ENCODE results near the gene FEM1B.

FEM1B gene

DNA sequence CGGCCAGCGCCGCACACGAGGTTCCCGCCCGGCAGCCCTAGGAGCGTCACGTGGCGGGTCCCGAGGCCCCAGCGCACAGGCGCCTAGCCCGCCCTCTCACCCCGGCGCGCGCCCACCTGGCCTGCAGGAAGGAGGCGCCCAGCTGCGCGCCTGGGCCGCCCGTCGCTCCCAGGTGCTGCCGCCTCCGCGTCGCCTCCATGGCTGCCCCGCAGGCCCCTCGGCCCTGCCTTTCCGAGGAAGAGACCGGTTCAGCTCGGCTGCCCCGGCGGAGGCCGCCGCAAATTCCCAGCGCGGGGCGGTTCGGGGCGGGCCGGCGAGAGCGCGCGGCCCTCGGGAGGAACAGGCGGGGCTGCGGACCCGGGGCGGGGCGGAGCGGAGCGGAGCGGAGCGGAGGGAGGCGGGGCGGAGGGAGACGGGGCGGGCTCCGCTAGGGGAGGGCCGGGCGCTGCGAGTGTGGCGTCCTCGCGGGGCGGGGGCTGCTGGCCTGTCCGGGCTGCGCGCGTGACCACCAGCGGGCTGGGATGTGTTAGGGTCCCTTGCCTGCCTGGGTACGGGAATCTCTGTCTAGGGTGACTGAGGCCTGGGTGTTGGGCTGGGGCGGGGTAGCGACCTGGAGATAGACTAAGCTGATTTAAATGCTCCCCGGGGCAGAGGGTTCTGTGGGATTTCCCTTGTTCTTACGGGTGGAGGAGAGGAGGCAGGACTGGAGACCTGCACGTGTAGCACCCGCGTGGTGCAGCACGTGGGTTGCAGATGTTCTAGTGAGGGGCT, 48.0 kb upstream of the FEM1B start, which contains the start of gene CLN6:
Gene CLN6 (minus strand): TSS at position 343 of the 771 bp plus-strand sequence. CDS start 144 bp downstream, at position 199.
- Histone ChIP-seq H3K4me3 (ENCODE audit: low read length) (peak within 1 kb of the TSS; percentile 98), H3K9me2 (replicated peaks; ENCODE audit: insufficient read depth, low read length) (no peaks in the 10 kb centered on the region), H3K36me3 (replicated peaks; ENCODE audit: insufficient read depth, low read length) (no peaks in the 10 kb centered on the region; the same call in 1 of the 2 replicates), H3K27me3 (replicated peaks; ENCODE audit: insufficient read depth, low read length) (no peaks in the 10 kb centered on the region), H3K27ac (ENCODE audit: low read length) (peak within 1 kb of the TSS; percentile 87), H3K4me2 (ENCODE audit: low read depth, low read length) (peak within 1 kb of the TSS; percentile 97), H3K4me1 (ENCODE audit: low read length) (peaks cover 30% of the 10 kb centered on the region), H2AFZ (ENCODE audit: low read length) (peak within 1 kb of the TSS; percentile 67), H3K9ac (ENCODE audit: low read length) (peak within 1 kb of the TSS; percentile 100), H4K20me1 (ENCODE audit: insufficient read depth, low read length) (no peaks in the 10 kb centered on the region), H3K79me2 (ENCODE audit: low read length) (peaks cover 60% of the 10 kb centered on the region), H3K9me3 (replicated peaks; ENCODE audit: insufficient read depth, low read length) (no peaks in the 10 kb centered on the region), H3F3A (ENCODE audit: insufficient read depth, low read length) (peaks cover 38% of the 10 kb centered on the region)
- peak; percentile 86 for DNase-seq
- TF ChIP-seq, protein P1, sequence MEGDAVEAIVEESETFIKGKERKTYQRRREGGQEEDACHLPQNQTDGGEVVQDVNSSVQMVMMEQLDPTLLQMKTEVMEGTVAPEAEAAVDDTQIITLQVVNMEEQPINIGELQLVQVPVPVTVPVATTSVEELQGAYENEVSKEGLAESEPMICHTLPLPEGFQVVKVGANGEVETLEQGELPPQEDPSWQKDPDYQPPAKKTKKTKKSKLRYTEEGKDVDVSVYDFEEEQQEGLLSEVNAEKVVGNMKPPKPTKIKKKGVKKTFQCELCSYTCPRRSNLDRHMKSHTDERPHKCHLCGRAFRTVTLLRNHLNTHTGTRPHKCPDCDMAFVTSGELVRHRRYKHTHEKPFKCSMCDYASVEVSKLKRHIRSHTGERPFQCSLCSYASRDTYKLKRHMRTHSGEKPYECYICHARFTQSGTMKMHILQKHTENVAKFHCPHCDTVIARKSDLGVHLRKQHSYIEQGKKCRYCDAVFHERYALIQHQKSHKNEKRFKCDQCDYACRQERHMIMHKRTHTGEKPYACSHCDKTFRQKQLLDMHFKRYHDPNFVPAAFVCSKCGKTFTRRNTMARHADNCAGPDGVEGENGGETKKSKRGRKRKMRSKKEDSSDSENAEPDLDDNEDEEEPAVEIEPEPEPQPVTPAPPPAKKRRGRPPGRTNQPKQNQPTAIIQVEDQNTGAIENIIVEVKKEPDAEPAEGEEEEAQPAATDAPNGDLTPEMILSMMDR (IDR thresholded peaks at IDR 0.05; ENCODE audit: low read length): no peak
- TF ChIP-seq EZH2 (optimal IDR thresholded peaks at IDR 0.05; ENCODE audit: low read depth, low read length) (no peak), EZH2phosphoT487 (IDR thresholded peaks at IDR 0.05; ENCODE audit: low read length) (no peak)

DNA sequence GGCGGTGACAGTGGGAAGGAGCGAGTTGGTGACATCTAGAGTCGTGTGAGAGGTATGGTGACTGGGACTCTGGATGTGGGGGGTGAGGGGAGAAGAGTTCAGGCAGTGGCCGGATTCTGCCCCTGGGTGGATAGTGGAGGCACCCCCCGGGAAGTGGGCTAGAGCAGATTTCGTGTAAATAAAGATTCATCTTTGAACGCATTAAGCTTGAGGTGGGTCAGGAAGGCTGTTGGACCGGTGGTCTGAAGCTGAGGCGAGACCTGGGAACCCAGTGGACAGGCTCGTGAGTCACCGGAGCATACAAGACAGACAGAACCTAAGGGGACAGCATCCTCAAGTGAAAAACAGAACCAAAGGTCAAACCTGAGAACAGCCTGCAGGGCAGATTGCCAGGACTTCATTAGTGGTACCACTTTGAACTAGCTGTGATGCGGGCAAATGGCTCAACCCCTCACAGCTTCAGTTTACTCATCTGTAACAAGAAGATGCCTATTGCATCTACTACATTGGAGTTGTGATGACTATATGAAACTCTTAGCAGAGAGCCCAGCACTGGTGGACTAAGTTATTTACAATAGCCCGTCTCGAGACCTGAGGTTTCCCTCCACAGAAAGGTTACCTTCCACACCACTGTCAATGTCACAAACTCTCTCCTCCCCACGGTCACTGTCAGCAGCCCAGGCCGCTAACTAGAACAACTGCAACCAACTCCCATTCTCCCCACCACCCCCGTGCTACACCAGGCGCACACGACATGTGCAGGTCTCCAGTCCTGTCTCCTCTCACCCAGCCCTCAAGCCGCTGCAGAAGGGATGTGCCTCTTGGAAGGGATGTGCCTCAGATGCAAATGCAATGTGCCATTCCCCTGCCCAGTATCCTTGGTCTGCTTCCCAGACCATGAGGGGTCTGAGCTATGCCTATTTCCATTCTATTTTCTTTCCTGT, 47.1 kb upstream of the FEM1B start:
- Histone ChIP-seq H3K9me2 (replicated peaks; ENCODE audit: insufficient read depth, low read length) (no peaks in the 10 kb centered on the region), H3K79me2 (ENCODE audit: low read length) (peaks cover 51% of the 10 kb centered on the region), H3K36me3 (replicated peaks; ENCODE audit: insufficient read depth, low read length) (no peaks in the 10 kb centered on the region; the same call in 1 of the 2 replicates), H3K27ac (ENCODE audit: low read length) (peak overlapping the region; percentile 87; the same call in 1 of the 2 replicates), H2AFZ (ENCODE audit: low read length) (peak overlapping the region; percentile 62; the same call in 1 of the 2 replicates), H3K4me2 (ENCODE audit: low read depth, low read length) (peak overlapping the region; percentile 77), H3K27me3 (replicated peaks; ENCODE audit: insufficient read depth, low read length) (no peaks in the 10 kb centered on the region), H3K9me3 (replicated peaks; ENCODE audit: insufficient read depth, low read length) (no peaks in the 10 kb centered on the region), H3K4me1 (ENCODE audit: low read length) (peaks cover 22% of the 10 kb centered on the region), H4K20me1 (ENCODE audit: insufficient read depth, low read length) (no peaks in the 10 kb centered on the region), H3F3A (ENCODE audit: insufficient read depth, low read length) (peaks cover 29% of the 10 kb centered on the region), H3K9ac (ENCODE audit: low read length) (peak overlapping the region; percentile 100), H3K4me3 (ENCODE audit: low read length) (peak overlapping the region; percentile 75)
- no peak for DNase-seq
- TF ChIP-seq EZH2 (optimal IDR thresholded peaks at IDR 0.05; ENCODE audit: low read depth, low read length): no peak
- TF ChIP-seq, protein P1 (IDR thresholded peaks at IDR 0.05; ENCODE audit: low read length): peak; percentile 32

DNA sequence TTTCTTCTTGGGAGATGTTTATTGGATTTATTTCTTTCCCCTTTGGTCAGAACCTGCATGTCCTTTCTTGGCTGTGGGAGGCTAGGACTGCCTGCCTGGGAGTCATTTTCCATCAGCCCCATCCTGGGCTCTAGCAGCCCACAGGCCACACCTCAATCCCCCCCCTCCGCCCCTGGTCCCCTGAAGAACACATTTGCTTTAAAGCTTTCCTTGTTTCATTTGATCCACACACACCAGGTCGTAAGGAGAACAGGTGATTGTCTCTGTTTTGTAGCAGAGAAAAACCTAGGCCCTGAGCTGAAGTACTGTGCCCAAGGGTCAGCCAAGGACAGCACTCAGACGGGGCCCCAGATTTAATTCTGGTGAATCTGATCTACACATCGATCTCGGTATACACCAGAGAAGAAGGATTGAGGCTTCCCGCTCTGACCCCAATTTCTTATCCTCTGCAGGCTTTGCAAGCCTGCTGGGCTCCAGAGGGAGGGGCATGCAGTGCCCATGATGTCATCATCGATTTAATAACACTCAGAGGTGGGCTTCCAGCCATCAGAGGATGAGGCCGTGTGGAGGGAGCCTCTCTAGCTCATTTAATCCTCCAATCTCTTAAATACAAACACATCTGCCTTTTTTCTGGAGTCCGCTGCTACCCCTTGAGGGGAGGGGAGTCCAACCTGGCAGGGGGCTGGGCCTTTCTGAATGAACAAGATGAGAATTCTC, 46.3 kb upstream of the FEM1B start:
- Histone ChIP-seq H3K9me2 (replicated peaks; ENCODE audit: insufficient read depth, low read length) (no peaks in the 10 kb centered on the region), H3K27me3 (replicated peaks; ENCODE audit: insufficient read depth, low read length) (no peaks in the 10 kb centered on the region), H2AFZ (ENCODE audit: low read length) (no peak overlapping the region), H3K9ac (ENCODE audit: low read length) (no peak overlapping the region), H3K4me2 (ENCODE audit: low read depth, low read length) (no peak overlapping the region), H3K9me3 (replicated peaks; ENCODE audit: insufficient read depth, low read length) (no peaks in the 10 kb centered on the region), H3F3A (ENCODE audit: insufficient read depth, low read length) (peaks cover 22% of the 10 kb centered on the region), H3K4me3 (ENCODE audit: low read length) (no peak overlapping the region), H3K79me2 (ENCODE audit: low read length) (peaks cover 43% of the 10 kb centered on the region), H3K4me1 (ENCODE audit: low read length) (peaks cover 16% of the 10 kb centered on the region), H3K36me3 (replicated peaks; ENCODE audit: insufficient read depth, low read length) (no peaks in the 10 kb centered on the region; the same call in 1 of the 2 replicates), H4K20me1 (ENCODE audit: insufficient read depth, low read length) (no peaks in the 10 kb centered on the region), H3K27ac (ENCODE audit: low read length) (no peak overlapping the region)
- DNase-seq: no peak
- TF ChIP-seq EZH2 (optimal IDR thresholded peaks at IDR 0.05; ENCODE audit: low read depth, low read length) (no peak), EZH2phosphoT487 (IDR thresholded peaks at IDR 0.05; ENCODE audit: low read length) (no peak)
- TF ChIP-seq, protein P1 (IDR thresholded peaks at IDR 0.05; ENCODE audit: low read length): no peak

Measured in MM.1S (cell line).